Activated CD8-positive, alpha-beta memory T cell treated with anti-CD3 and anti-CD28 coated beads for 48 hours (primary cell): ENCODE measurements around the gene ODF4.
"Not testable (repeated sequence)": the region's sequence is repeated elsewhere in the genome, so short reads cannot be mapped to it uniquely, and the experiment has no call there.

ENCODE experiments used
- DNase-seq, 3 experiments: peaks; one replicate each; pipeline ENCODE4 v3.0.0-alpha.2; 2020; ENCODE audit warnings: low read depth in 2 of 3, low spot score in 2 of 3

Gene ODF4

GRCh38 chr17:8324923-8325322, 14.7 kb upstream of the ODF4 start:
- DNase-seq = no peak

DNA sequence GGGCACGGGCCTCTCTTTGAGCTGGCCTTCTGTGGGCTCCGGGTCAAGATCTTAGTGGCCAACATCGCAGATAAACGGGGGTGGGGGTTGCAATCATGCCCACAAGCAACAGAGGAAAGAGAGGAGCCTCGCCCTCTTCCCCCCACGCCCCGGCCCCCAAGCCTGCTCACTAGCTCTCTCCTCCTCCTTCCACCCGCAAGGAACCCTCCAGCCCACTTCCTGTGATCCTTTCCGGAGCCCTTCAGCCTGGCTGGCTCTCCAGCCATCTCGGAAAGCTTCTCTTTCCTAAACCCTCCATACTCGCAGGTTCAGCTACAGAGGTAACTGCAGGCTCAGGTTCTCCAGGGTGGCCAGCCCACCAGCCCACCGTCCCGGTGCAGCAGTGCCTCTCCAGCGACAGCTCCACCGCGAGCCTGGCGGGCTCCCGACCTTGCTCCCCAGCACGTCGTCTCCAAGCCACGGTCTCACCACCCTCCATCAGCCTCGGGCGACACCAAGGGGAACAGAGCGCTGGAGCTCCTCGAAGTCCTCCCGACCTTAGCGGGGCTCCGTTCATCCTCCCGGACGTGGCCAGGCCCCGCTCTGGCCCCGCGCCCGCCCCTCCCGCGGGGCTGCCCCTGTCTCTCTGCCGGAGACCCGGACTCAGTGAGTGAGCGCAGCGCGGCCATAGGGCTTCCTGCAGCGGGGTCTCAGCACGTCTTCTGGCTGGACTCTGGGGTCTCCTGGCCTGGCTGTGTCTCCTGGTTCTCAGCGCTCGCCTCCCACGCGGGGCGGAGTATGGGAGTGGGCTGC, 12.9 kb upstream of the ODF4 start:
- peak in 1 of 3 experiments; percentile 15 for DNase-seq

GRCh38 chr17:8327303-8327649, 12.4 kb upstream of the ODF4 start:
- no peak for DNase-seq

DNA sequence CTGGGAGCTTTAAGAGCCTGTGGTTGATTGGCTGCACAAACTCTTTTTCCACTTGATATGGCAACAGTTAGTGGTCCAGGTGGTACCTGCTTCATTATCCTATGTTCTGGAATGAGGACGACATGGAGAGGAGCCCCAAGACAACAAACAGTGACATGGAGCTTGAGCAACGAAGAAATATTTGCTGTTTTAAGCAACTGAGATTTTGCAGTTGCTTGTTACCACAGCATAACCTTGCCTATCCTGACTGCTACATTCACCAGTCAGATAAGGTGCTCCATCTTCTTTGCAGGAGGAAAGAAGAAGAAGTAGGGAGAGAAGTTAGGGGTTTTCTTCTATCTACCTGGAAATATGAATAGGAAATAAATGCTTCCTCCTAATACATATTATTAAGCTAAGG, 7.5 kb upstream of the ODF4 start:
- no peak for DNase-seq

- no peak for DNase-seq
These were observed 7.0 kb upstream of the ODF4 start for GRCh38 chr17:8332688-8333087.

GRCh38 chr17:8333281-8333680, 6.4 kb upstream of the ODF4 start:
- DNase-seq = no peak

DNA sequence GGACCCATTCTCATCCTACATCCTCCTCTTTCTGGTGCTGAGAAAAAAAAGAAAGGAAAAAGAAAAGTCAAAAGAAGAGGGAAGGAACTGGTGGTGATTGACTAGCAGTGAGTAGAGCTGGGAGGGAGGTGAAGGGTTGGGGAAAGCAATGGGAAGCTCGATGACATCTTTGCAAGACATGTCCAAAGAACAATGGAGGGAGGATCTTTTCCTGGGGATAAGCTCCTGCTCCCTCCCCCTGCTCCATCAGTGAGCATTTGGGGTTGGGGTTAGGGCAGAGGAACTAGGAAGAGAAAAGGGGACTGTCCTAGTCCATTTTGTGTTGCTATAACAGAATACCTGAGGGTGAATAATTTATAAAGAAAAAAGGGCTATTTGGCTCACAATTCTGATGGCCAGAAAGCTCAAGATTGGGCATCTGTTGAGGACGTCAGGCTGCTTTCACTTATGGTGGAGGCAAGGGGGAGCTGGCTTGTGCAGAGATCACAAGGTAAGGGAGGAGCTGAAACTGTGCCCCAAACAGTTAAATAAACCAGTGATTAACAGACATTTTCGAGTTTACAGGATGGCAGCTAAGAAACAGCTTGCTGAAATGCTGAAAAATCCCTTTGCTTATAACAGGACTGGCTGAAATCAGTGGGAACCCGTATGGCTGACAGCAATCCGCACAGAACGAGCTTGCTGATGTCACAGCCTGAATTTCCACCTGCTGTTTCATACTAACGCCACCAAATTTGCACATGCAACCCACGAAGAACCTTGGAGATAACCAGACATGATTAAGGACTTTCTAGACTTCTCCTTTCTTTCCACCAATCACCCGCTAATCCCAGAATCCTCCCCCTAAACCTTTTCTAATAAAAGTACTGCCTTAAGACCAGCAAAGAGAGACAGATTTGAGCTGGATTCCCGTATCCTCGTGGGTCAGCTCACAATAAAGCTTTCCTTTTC, 1.6 kb upstream of the ODF4 start:
- no peak for DNase-seq

GRCh38 chr17:8338753-8339140, 893 bp upstream of the ODF4 start:
- DNase-seq = no peak

DNA sequence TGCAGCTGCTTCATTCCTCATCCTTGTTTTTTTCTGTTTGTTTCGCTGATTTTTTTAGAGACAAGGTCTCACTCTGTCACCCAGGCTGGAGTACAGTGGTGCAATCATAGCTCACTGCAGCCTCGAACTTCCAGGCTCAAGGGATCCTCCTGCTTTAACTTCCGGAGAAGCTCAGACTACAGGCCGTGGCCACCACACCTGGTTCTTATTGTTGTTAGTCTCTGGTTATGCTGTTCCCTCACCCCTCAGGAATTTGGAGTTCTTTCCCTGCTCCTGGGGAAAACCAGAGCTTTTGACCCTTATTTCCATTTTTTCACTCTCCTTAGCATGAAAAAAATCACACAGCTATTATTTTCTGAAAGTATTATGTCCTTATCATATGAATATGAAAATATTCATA, 1.8 kb downstream of the ODF4 start:
- no peak for DNase-seq

GRCh38 chr17:8345052-8345690, 5.5 kb downstream of the ODF4 start:
- DNase-seq = no peak

DNA sequence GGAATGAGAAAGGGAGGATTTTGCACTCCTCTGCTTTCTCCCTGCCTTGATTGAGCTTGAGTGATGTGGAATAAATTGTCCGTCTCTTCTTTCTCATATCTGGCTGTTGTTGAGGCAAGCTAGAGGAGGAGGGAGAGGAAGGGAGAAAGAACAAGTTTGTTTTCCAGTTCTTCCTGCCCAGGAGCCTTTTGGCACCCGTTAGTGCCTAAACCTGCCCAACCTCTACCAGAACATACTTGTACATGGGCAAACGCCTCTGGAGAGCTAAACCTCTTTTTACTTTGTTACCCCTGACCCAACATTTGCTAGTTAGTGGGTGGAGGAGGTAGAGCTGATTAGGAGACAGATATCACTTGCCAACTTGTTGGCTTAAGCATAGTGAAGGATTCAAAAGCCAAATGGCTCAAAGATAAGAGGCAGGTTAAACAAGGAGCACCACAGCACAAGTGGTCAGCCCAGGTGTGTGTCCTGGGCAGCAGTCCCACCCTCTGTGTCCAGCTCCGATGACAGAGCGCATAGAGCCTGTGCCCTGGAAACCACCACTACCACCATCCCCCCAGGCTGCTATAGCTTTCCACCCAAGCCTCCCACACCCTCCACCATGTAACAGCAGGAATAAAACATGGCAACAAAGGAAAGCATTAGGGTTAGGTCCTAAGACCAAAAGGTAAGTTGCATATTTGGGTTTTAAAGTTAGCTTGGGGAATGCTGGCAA, 6.5 kb downstream of the ODF4 start:
- DNase-seq = no peak

- not testable (repeated sequence) for DNase-seq
These were observed 7.4 kb downstream of the ODF4 start for GRCh38 chr17:8347001-8347400.

GRCh38 chr17:8350339-8350738, 10.7 kb downstream of the ODF4 start:
- no peak for DNase-seq

DNA sequence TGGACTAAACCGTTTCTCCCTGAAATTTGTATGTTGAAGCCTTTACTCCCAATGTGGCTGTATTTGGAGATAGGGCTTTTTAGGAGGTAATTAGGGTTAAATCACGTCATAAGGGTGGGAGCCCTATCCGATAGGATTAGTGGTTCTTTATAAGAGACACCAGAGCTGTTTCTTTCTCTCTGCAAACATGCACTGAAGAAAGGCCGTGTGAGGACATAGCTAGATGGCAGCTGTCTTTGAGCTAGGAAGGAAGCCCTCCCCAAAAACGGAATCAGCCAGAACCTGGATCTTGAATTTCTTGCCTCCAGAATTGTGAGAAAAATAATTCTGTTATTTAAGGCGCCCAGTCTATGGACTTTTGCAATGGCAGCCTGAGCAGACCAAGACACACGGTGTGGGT, 14.1 kb downstream of the ODF4 start:
- DNase-seq = no peak

- DNase-seq = no peak
These were observed 14.6 kb downstream of the ODF4 start for GRCh38 chr17:8354236-8354635.

GRCh38 chr17:8357910-8358309, 18.3 kb downstream of the ODF4 start:
- no peak for DNase-seq

DNA sequence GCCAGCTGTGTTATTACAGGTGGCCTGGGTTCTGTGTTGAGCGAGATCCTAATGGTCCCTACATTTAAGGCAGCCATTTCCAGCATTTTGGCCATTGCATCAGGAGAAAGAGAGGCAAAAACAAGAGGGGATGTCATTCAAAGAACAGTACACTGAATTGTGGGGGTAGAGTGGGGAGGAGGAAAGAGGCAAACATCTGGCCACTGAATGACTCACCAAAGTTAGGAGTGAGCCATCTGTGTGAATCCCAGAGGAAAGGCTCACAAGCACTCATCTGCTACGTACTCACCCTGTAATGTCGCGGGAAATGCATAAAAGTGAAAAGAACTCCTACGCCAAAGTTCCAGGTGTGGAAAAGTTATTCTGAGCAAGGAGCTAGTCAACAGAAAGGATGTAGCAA, 20.1 kb downstream of the ODF4 start:
- DNase-seq = no peak

- no peak for DNase-seq
These were observed 20.6 kb downstream of the ODF4 start for GRCh38 chr17:8360260-8360659.

- DNase-seq = no peak
These were observed 21.1 kb downstream of the ODF4 start for GRCh38 chr17:8360751-8361150.

GRCh38 chr17:8362651-8363332, 23.2 kb downstream of the ODF4 start:
- DNase-seq = no peak

GRCh38 chr17:8365143-8365542, 25.5 kb downstream of the ODF4 start:
- DNase-seq = no peak
